Heart left ventricle (tissue), 16 donors: Measurements from ENCODE around the gene KCND1. TPM values are rescaled to one million over a fixed set of nuclear protein-coding genes. Genes with fewer than 3 reads are reported as not detected.
"Not testable (repeated sequence)": the region's sequence is repeated elsewhere in the genome, so short reads cannot be mapped to it uniquely, and the experiment has no call there.

Experiments used
- ATAC-seq, 4 donors: fragments of 200-7000 bp; cut with Tn5 transposase; one replicate each; pipeline ENCODE4 v1.9.1; 2020 to 2022; ENCODE audit warnings: moderate library complexity in 4 of 4, mild to moderate bottlenecking in 3 of 4, moderate number of reproducible peaks in 1 of 4
- DNase-seq, 5 donors: peaks; one replicate each; pipeline ENCODE4 v3.0.0-alpha.2; 2020
- H3K27ac ChIP-seq, 12 donors: fragments of 200-600 bp; sonication (generic) in 4 of 12; one replicate each; pipeline versions ENCODE4 v1.5.0 to v1.8.0; 2016 to 2022; ENCODE audit warnings: mild to moderate bottlenecking in 2 of 12
- H3K27me3 ChIP-seq, 9 donors: fragments of 200-600 bp; sonication (generic) in 2 of 9; one replicate each; pipeline versions ENCODE4 v1.5.1 to v1.8.0; 2016 to 2022; ENCODE audit warnings: mild to moderate bottlenecking in 3 of 9
- H3K36me3 ChIP-seq, 9 donors: fragments of 200-600 bp; sonication (generic) in 2 of 9; one replicate each; pipeline versions ENCODE4 v1.5.0 to v1.8.0; 2018 to 2022; ENCODE audit warnings: mild to moderate bottlenecking in 2 of 9
- H3K4me1 ChIP-seq, 12 donors: fragments of 200-600 bp; sonication (generic) in 4 of 12; one replicate each; pipeline versions ENCODE4 v1.5.0 to v1.8.0; 2016 to 2022; ENCODE audit warnings: mild to moderate bottlenecking in 3 of 12
- H3K4me3 ChIP-seq, 12 donors: fragments of 200-600 bp; sonication (generic) in 4 of 12; one replicate each; pipeline versions ENCODE4 v1.5.0 to v1.8.0; 2017 to 2022; ENCODE audit warnings: mild to moderate bottlenecking in 9 of 12, moderate library complexity in 4 of 12
- H3K9me3 ChIP-seq, 12 donors: fragments of 200-600 bp; sonication (generic) in 4 of 12; one replicate each; pipeline versions ENCODE4 v1.5.0 to v1.8.0; 2016 to 2022; ENCODE audit warnings: mild to moderate bottlenecking in 1 of 12
- CTCF ChIP-seq, 12 donors: fragments of 200-600 bp; sonication (generic) in 4 of 12; IDR thresholded peaks; one replicate each; pipeline versions ENCODE4 v1.5.0 to v1.8.0; 2018 to 2022; ENCODE audit warnings: antibody characterized with exemption in 12 of 12, mild to moderate bottlenecking in 5 of 12
- POLR2A ChIP-seq, 2 donors: fragments of 450-650 bp; IDR thresholded peaks; one replicate each; pipeline ENCODE4 v1.6.1; 2017; ENCODE audit warnings: antibody characterized with exemption in 2 of 2, mild to moderate bottlenecking in 2 of 2, moderate library complexity in 2 of 2
- WGBS, 4 donors: extraction: QIAGEN DNeasy Blood & Tissue Kit in 2 of 4; methylation state at CpG; one replicate each; pipeline versions ENCODE4 v1.1.5 to v1.1.7; 2013 to 2018; 5-methylcytosine and 5-hydroxymethylcytosine counted together
- intact Hi-C, 10 donors: fragments of 100-400 bp; cut with DNase I; formaldehyde crosslinking; loops; one replicate each; pipeline versions ENCODE4 v1.11.1 to v1.14.2; 2022
- polyA plus RNA-seq, 2 donors: library from polyadenylated mRNA; stranded (reverse); fragments of 200-250 nt; gene quantifications; one replicate each; pipeline ENCODE4 v1.2.3, GENCODE V29; 2013
- total RNA-seq, 9 donors: library from RNA; depleted of rRNA in 2 of 9; stranded (reverse); fragments of >200 nt in 2 of 9; fragmentation: NEBNext Ultra II Directional in 3 of 9; extraction: Animal tissue kit (Norgen Biotek cat#: 25700) in 3 of 9; gene quantifications; one replicate each; pipeline versions ENCODE4 v1.1.0 to v1.2.4, GENCODE V29; 2016 to 2023
- donor health status: ischemic (EF 13 %, LVEDD 7.1; RV severe dilation, severe dysfunction).
- donor health status: healthy with polysubstance abuse.
- donor health status: DM: no; HTN: yes; CAD: no.
- donor health status: DM: no; HTN: no; CAD: no.
- donor health status: ischemic (EF 25% LVEDD 6.9; RV normal size, moderate dysfunction).
- donor health status: ischemic (EF 25% LVEDD 5.7; RV mildly dilated, moderate dysfunction).
- donor health status: healthy.
- donor health status: DM: yes; HTN: yes; CAD: no.
- donor health status: ischemic (EF 35%, LVEDD 5.7; RV mildly dilated, moderate dysfunction).
- donor health status: nonischemic (EF 11% LVEDD 7.7; RV severe dilation, severe dysfunction).
- donor health status: DM: yes; HTN: yes; CAD: no.
- donor health status: PGD.
- donor health status: ischemic (EF 29% LVEDD 5.4; RV normal size, mild dysfunction).
- donor health status: nonischemic (EF 23%, LVEDD 6.1; RV moderate dilation, normal function).

The KCND1 gene
- total and polyA plus RNA-seq, 11 donors, result 0.09 to 1.5 (median 0.29) TPM

GRCh38 chrX:48983896-48984295 is 12.3 kb upstream of the KCND1 start:
- H3K27me3 ChIP-seq, result no peaks in the 10 kb centered on the region
- DNase-seq (no peak), ATAC-seq (no peak)
- no peaks in the 10 kb centered on the region for H3K9me3 ChIP-seq
- peaks cover 0 to 70% (median 45%) of the 10 kb centered on the region in 9 donors for H3K36me3 ChIP-seq
- no peaks in the 10 kb centered on the region for H3K4me1 ChIP-seq
- intact Hi-C loops, result no loop called here
- H3K4me3 ChIP-seq, result no peak overlapping the region
- H3K27ac ChIP-seq, result no peak overlapping the region
- no peak for TF ChIP-seq CTCF (IDR thresholded peaks at IDR 0.05)
- no peak for TF ChIP-seq POLR2A (IDR thresholded peaks at IDR 0.05)
- 83 to 91% (median 87%) methylated on average over 3 of the region's 3 CpGs for WGBS, 4 donors

GRCh38 chrX:48983081-48983480 is 11.4 kb upstream of the KCND1 start:
- no peak for TF ChIP-seq CTCF (IDR thresholded peaks at IDR 0.05)
- no peak for TF ChIP-seq POLR2A (IDR thresholded peaks at IDR 0.05)
- no peaks in the 10 kb centered on the region for H3K27me3 ChIP-seq
- peaks cover 0 to 67% (median 50%) of the 10 kb centered on the region in 9 donors for H3K36me3 ChIP-seq
- no peak for ATAC-seq
- no peaks in the 10 kb centered on the region for H3K4me1 ChIP-seq
- no peaks in the 10 kb centered on the region for H3K9me3 ChIP-seq
- DNase-seq, result no peak
- 90 to 94% (median 92%) methylated on average over 17 of the region's 17 CpGs for WGBS, 4 donors
- H3K27ac ChIP-seq, result no peak overlapping the region
- intact Hi-C loops, result no loop called here
- no peak overlapping the region for H3K4me3 ChIP-seq

GRCh38 chrX:48981178-48981577 is 9.5 kb upstream of the KCND1 start:
- intact Hi-C loops, result no loop called here
- ATAC-seq (peak in 1 of 4 donors; percentile 39), DNase-seq (no peak)
- Histone ChIP-seq H3K4me1 (no peaks in the 10 kb centered on the region), H3K27me3 (no peaks in the 10 kb centered on the region), H3K36me3 (peaks cover 0 to 83% (median 57%) of the 10 kb centered on the region in 9 donors), H3K4me3 (no peak overlapping the region), H3K9me3 (no peaks in the 10 kb centered on the region), H3K27ac (no peak overlapping the region)
- WGBS, 4 donors, result 74 to 90% (median 86%) methylated on average over 9 to 10 of the region's 10 CpGs
- TF ChIP-seq CTCF (IDR thresholded peaks at IDR 0.05) (no peak), POLR2A (IDR thresholded peaks at IDR 0.05) (no peak)

GRCh38 chrX:48980341-48980740 is 8.7 kb upstream of the KCND1 start:
- H3K4me3 ChIP-seq, H3K4me1 ChIP-seq, H3K9me3 ChIP-seq, H3K27me3 ChIP-seq, DNase-seq, intact Hi-C loops, H3K27ac ChIP-seq, ATAC-seq: not testable (repeated sequence)
- WGBS, 4 donors, result 80 to 92% (median 84%) methylated on average over 4 to 10 of the region's 10 CpGs
- peaks cover 0 to 84% (median 60%) of the 10 kb centered on the region in 9 donors for H3K36me3 ChIP-seq

- intact Hi-C loops, result loop anchor here in 1 of 10 donors (10.0 kb wide), 1 partner anchor 57 kb away; no protein-coding TSS in a partner anchor
- Histone ChIP-seq H3K27me3 (no peaks in the 10 kb centered on the region), H3K36me3 (peaks cover 0 to 78% (median 45%) of the 10 kb centered on the region in 9 donors), H3K4me1 (no peaks in the 10 kb centered on the region), H3K4me3 (no peak overlapping the region), H3K27ac (no peak overlapping the region), H3K9me3 (no peaks in the 10 kb centered on the region)
- DNase-seq, result no peak
- no peak for TF ChIP-seq CTCF (IDR thresholded peaks at IDR 0.05)
- no peak for TF ChIP-seq POLR2A (IDR thresholded peaks at IDR 0.05)
- 85 to 95% (median 92%) methylated on average over 5 of the region's 5 CpGs for WGBS, 4 donors
- no peak for ATAC-seq
Measured at GRCh38 chrX:48978226-48978625, 6.6 kb upstream of the KCND1 start.
